ENCODE results near the gene HSH2D.

Gene HSH2D

GRCh38 chr19:16206046-16206605 is 62.6 kb downstream of the HSH2D start:
- Histone ChIP-seq H2AFZ (ENCODE audit: low read length) (no peak overlapping the region), H3K79me2 (ENCODE audit: insufficient read depth, low read length) (no peaks in the 10 kb centered on the region), H3K9me3 (ENCODE audit: low read length) (no peaks in the 10 kb centered on the region), H3K4me1 (ENCODE audit: insufficient read depth, low read length, severe bottlenecking) (no peaks in the 10 kb centered on the region), H4K20me1 (ENCODE audit: insufficient read depth, low read length) (no peaks in the 10 kb centered on the region), H3K27me3 (ENCODE audit: insufficient read depth, low read length) (no peaks in the 10 kb centered on the region), H3K36me3 (ENCODE audit: insufficient read depth, low read length) (peaks cover 68% of the 10 kb centered on the region), H3K9ac (ENCODE audit: low read length) (no peak overlapping the region), H3K27ac (ENCODE audit: low read depth, low read length, poor library complexity, severe bottlenecking) (no peak overlapping the region), H3F3A (ENCODE audit: insufficient read depth, low read length) (no peaks in the 10 kb centered on the region), H3K4me3 (ENCODE audit: low read depth, low read length, poor library complexity, severe bottlenecking) (no peak overlapping the region), H3K4me2 (ENCODE audit: low read length) (no peak overlapping the region), H3K9me2 (ENCODE audit: low read depth, low read length) (no peaks in the 10 kb centered on the region)
- TF ChIP-seq EZH2 (IDR thresholded peaks at IDR 0.05; ENCODE audit: borderline replicate concordance, low read length) (no peak), CTCF (IDR thresholded peaks at IDR 0.05; ENCODE audit: low read length) (no peak)

- no peaks in the 10 kb centered on the region for H3K79me2 ChIP-seq (ENCODE audit: insufficient read depth, low read length)
- H3K9me3 ChIP-seq (ENCODE audit: low read length), result no peaks in the 10 kb centered on the region
- H3K27me3 ChIP-seq (ENCODE audit: insufficient read depth, low read length), result no peaks in the 10 kb centered on the region
- TF ChIP-seq CTCF (IDR thresholded peaks at IDR 0.05; ENCODE audit: low read length) (no peak), EZH2 (IDR thresholded peaks at IDR 0.05; ENCODE audit: borderline replicate concordance, low read length) (no peak)
- no peaks in the 10 kb centered on the region for H4K20me1 ChIP-seq (ENCODE audit: insufficient read depth, low read length)
- no peak overlapping the region for H3K9ac ChIP-seq (ENCODE audit: low read length)
- peaks cover 73% of the 10 kb centered on the region for H3K36me3 ChIP-seq (ENCODE audit: insufficient read depth, low read length)
- no peak overlapping the region for H2AFZ ChIP-seq (ENCODE audit: low read length)
- H3K4me2 ChIP-seq (ENCODE audit: low read length), result no peak overlapping the region
- H3K9me2 ChIP-seq (ENCODE audit: low read depth, low read length), result no peaks in the 10 kb centered on the region
- no peaks in the 10 kb centered on the region for H3K4me1 ChIP-seq (ENCODE audit: insufficient read depth, low read length, severe bottlenecking)
- no peak overlapping the region for H3K27ac ChIP-seq (ENCODE audit: low read depth, low read length, poor library complexity, severe bottlenecking)
- no peaks in the 10 kb centered on the region for H3F3A ChIP-seq (ENCODE audit: insufficient read depth, low read length)
- H3K4me3 ChIP-seq (ENCODE audit: low read depth, low read length, poor library complexity, severe bottlenecking), result no peak overlapping the region
These were observed 63.2 kb downstream of the HSH2D start for GRCh38 chr19:16206637-16207036.

GRCh38 chr19:16207063-16207462 is 63.6 kb downstream of the HSH2D start:
- no peaks in the 10 kb centered on the region for H3K9me3 ChIP-seq (ENCODE audit: low read length)
- TF ChIP-seq CTCF (IDR thresholded peaks at IDR 0.05; ENCODE audit: low read length) (no peak), EZH2 (IDR thresholded peaks at IDR 0.05; ENCODE audit: borderline replicate concordance, low read length) (no peak)
- no peaks in the 10 kb centered on the region for H3K79me2 ChIP-seq (ENCODE audit: insufficient read depth, low read length)
- H3K4me2 ChIP-seq (ENCODE audit: low read length), result no peak overlapping the region
- no peaks in the 10 kb centered on the region for H3K9me2 ChIP-seq (ENCODE audit: low read depth, low read length)
- H3K27ac ChIP-seq (ENCODE audit: low read depth, low read length, poor library complexity, severe bottlenecking), result no peak overlapping the region
- no peak overlapping the region for H3K9ac ChIP-seq (ENCODE audit: low read length)
- no peak overlapping the region for H3K4me3 ChIP-seq (ENCODE audit: low read depth, low read length, poor library complexity, severe bottlenecking)
- peaks cover 77% of the 10 kb centered on the region for H3K36me3 ChIP-seq (ENCODE audit: insufficient read depth, low read length)
- H3F3A ChIP-seq (ENCODE audit: insufficient read depth, low read length), result no peaks in the 10 kb centered on the region
- H3K4me1 ChIP-seq (ENCODE audit: insufficient read depth, low read length, severe bottlenecking), result no peaks in the 10 kb centered on the region
- no peaks in the 10 kb centered on the region for H4K20me1 ChIP-seq (ENCODE audit: insufficient read depth, low read length)
- H2AFZ ChIP-seq (ENCODE audit: low read length), result no peak overlapping the region
- H3K27me3 ChIP-seq (ENCODE audit: insufficient read depth, low read length), result no peaks in the 10 kb centered on the region
